H9 (cell line): ENCODE results near the gene PLCXD3. TPM values are rescaled to one million over a fixed set of nuclear protein-coding genes. Genes with fewer than 3 reads are reported as not detected.

Experiments
- DNase-seq: peaks from one replicate; pipeline ENCODE4 v3.0.0-alpha.2; 2017
- H2AFZ ChIP-seq: one replicate; pipeline ENCODE4 v1.6.1; 2013; ENCODE audit warnings: mild to moderate bottlenecking, low read length, control low read depth, moderate library complexity
- H2AK5ac ChIP-seq: 2 replicates; pipeline ENCODE4 v1.6.1; 2013; ENCODE audit warnings: low read length, control low read depth, mixed read lengths; ENCODE audit not compliant: insufficient read length
- H2BK120ac ChIP-seq: one replicate; pipeline ENCODE4 v1.6.1; 2013; ENCODE audit warnings: low read depth, mild to moderate bottlenecking, low read length, control low read depth, inconsistent platforms; ENCODE audit not compliant: poor library complexity, severe bottlenecking
- H2BK12ac ChIP-seq: 2 replicates; pipeline ENCODE4 v1.6.1; 2013; ENCODE audit warnings: low read length, control low read depth, mixed read lengths, low read depth; ENCODE audit not compliant: insufficient read length
- H2BK15ac ChIP-seq: 2 replicates; pipeline ENCODE4 v1.6.1; 2013; ENCODE audit warnings: low read depth, low read length, control low read depth
- H2BK20ac ChIP-seq: one replicate; pipeline ENCODE4 v1.6.1; 2013; ENCODE audit warnings: low read depth, mild to moderate bottlenecking, low read length, control low read depth, inconsistent platforms; ENCODE audit not compliant: poor library complexity, severe bottlenecking
- H2BK5ac ChIP-seq: 2 replicates; pipeline ENCODE4 v1.6.1; 2013; ENCODE audit warnings: low read length, control low read depth, mixed read lengths; ENCODE audit not compliant: insufficient read length
- H3K14ac ChIP-seq: 2 replicates; pipeline ENCODE4 v1.6.1; 2013; ENCODE audit warnings: low read length, control low read depth; ENCODE audit not compliant: insufficient read depth
- H3K18ac ChIP-seq: 2 replicates; pipeline ENCODE4 v1.6.1; 2013; ENCODE audit warnings: low read depth, mild to moderate bottlenecking, mixed read lengths, low read length, control low read depth; ENCODE audit not compliant: insufficient read length
- H3K23ac ChIP-seq: 2 replicates; pipeline ENCODE4 v1.6.1; 2013; ENCODE audit warnings: low read length, control low read depth, mixed read lengths, low read depth; ENCODE audit not compliant: insufficient read length
- H3K23me2 ChIP-seq: 2 replicates; pipeline ENCODE4 v1.6.1; 2013; ENCODE audit warnings: low read depth, mild to moderate bottlenecking, mixed read lengths, low read length, control low read depth; ENCODE audit not compliant: insufficient read length, poor library complexity, severe bottlenecking
- H3K27ac ChIP-seq: 2 replicates; pipeline ENCODE4 v1.5.1; 2013; ENCODE audit warnings: low read length, control low read depth, mixed read lengths, low read depth; ENCODE audit not compliant: insufficient read length
- H3K27me3 ChIP-seq: 2 replicates; pipeline ENCODE4 v1.6.1; 2013; ENCODE audit warnings: low read length, control low read depth, inconsistent platforms; ENCODE audit not compliant: insufficient read depth
- H3K4ac ChIP-seq: 2 replicates; pipeline ENCODE4 v1.6.1; 2013; ENCODE audit warnings: low read depth, mild to moderate bottlenecking, control low read depth, inconsistent platforms, low read length, moderate library complexity
- H3K4me1 ChIP-seq: 2 replicates; pipeline ENCODE4 v1.6.1; 2013; ENCODE audit warnings: low read length, control low read depth, inconsistent platforms; ENCODE audit not compliant: insufficient read depth
- H3K4me2 ChIP-seq: 2 replicates; pipeline ENCODE4 v1.6.1; 2013; ENCODE audit warnings: low read length, control low read depth, mixed read lengths; ENCODE audit not compliant: insufficient read length, insufficient read depth
- H3K56ac ChIP-seq: 2 replicates; pipeline ENCODE4 v1.6.1; 2013; ENCODE audit warnings: low read depth, mild to moderate bottlenecking, mixed read lengths, low read length, control low read depth; ENCODE audit not compliant: insufficient read length
- H3K79me1 ChIP-seq: 2 replicates; pipeline ENCODE4 v1.6.1; 2013; ENCODE audit warnings: low read depth, mild to moderate bottlenecking, moderate library complexity, low read length, control low read depth, inconsistent platforms; ENCODE audit not compliant: insufficient read depth, poor library complexity, severe bottlenecking
- H3K79me2 ChIP-seq: 2 replicates; pipeline ENCODE4 v1.6.1; 2013; ENCODE audit warnings: low read length, control low read depth, inconsistent platforms; ENCODE audit not compliant: insufficient read depth
- H3K9ac ChIP-seq: 2 replicates; pipeline ENCODE4 v1.6.1; 2013; ENCODE audit warnings: low read length, control low read depth, mixed read lengths; ENCODE audit not compliant: insufficient read length; ENCODE audit errors: extremely low read depth
- H3K9me3 ChIP-seq: one replicate; pipeline ENCODE4 v1.6.1; 2013; ENCODE audit warnings: low read depth, low read length, inconsistent platforms; ENCODE audit not compliant: control insufficient read depth
- H3T11ph ChIP-seq: one replicate; pipeline ENCODE4 v1.6.1; 2013; ENCODE audit warnings: mild to moderate bottlenecking, low read length, control low read depth, inconsistent platforms
- H4K20me1 ChIP-seq: one replicate; pipeline ENCODE4 v1.6.1; 2013; ENCODE audit not compliant: control insufficient read depth, insufficient read length, insufficient read depth
- H4K5ac ChIP-seq: 2 replicates; pipeline ENCODE4 v1.6.1; 2013; ENCODE audit warnings: low read depth, mild to moderate bottlenecking, mixed read lengths, low read length, control low read depth; ENCODE audit not compliant: insufficient read length
- H4K8ac ChIP-seq: replicated peaks from 2 replicates; pipeline ENCODE4 v1.6.1; 2013; ENCODE audit warnings: low read length, control low read depth, mixed read lengths, low read depth; ENCODE audit not compliant: insufficient read length
- H4K91ac ChIP-seq: 2 replicates; pipeline ENCODE4 v1.6.1; 2013; ENCODE audit warnings: low read depth, mild to moderate bottlenecking, moderate library complexity, mixed read lengths, low read length, control low read depth; ENCODE audit not compliant: insufficient read length
- H3K27ac Mint-ChIP-seq, 3 experiments: 2 replicates in 2 of 3; 3 replicates in 1 of 3; pipeline ENCODE4 v1.8.0; 2020 to 2021; ENCODE audit warnings: mixed read lengths in 3 of 3, mild to moderate bottlenecking in 1 of 3, moderate library complexity in 1 of 3
- H3K27me3 Mint-ChIP-seq: 2 replicates; pipeline ENCODE4 v1.8.0; 2021; ENCODE audit warnings: low read depth, mild to moderate bottlenecking, moderate library complexity, mixed read lengths
- H3K36me3 Mint-ChIP-seq, 3 experiments: 2 replicates in 2 of 3; 3 replicates in 1 of 3; pipeline ENCODE4 v1.8.0; 2020 to 2021; ENCODE audit warnings: low read depth in 3 of 3, mixed read lengths in 3 of 3; ENCODE audit not compliant: insufficient read depth in 1 of 3
- H3K4me1 Mint-ChIP-seq, 2 experiments: 2 replicates each; pipeline ENCODE4 v1.8.0; 2020; ENCODE audit warnings: mixed read lengths in 2 of 2
- H3K4me3 Mint-ChIP-seq, 2 experiments: 2 replicates in 1 of 2; 3 replicates in 1 of 2; pipeline ENCODE4 v1.8.0; 2020 to 2021; ENCODE audit warnings: mild to moderate bottlenecking in 2 of 2, mixed read lengths in 2 of 2, moderate library complexity in 1 of 2
- H3K9me3 Mint-ChIP-seq, 2 experiments: 2 replicates in 1 of 2; 3 replicates in 1 of 2; pipeline ENCODE4 v1.8.0; 2020; ENCODE audit warnings: mild to moderate bottlenecking in 2 of 2, mixed read lengths in 2 of 2, moderate library complexity in 1 of 2
- CTCF ChIP-seq: fragments of 200-600 bp; sonication (generic); conservative IDR thresholded peaks from 3 replicates; pipeline ENCODE4 v1.8.0; 2021; ENCODE audit warnings: antibody characterized with exemption, mild to moderate bottlenecking
- WGBS: extraction: QIAGEN DNeasy Blood & Tissue Kit; methylation state at CpG from one replicate; pipeline ENCODE4 v1.1.7; 2013; ENCODE audit warnings: missing lambda C conversion rate, low lambda C conversion rate, mixed read lengths; ENCODE audit not compliant: insufficient read length; ENCODE audit errors: extremely low coverage; 5-methylcytosine and 5-hydroxymethylcytosine counted together
- total RNA-seq: library from RNA; stranded (reverse); gene quantifications from 2 replicates; pipeline ENCODE4 v1.2.1, GENCODE V29; 2021

The PLCXD3 gene
- total RNA-seq, 1 experiment from 2014 or later, result not detected

GRCh38 chr5:41509399-41510175, 814 bp downstream of the PLCXD3 start:
- Histone ChIP-seq H2BK12ac (no peak overlapping the region), H3K23me2 (peaks cover 7% of the 10 kb centered on the region), H3K79me1 (no peaks in the 10 kb centered on the region), H4K5ac (no peak overlapping the region), H3K4me2 (peak overlapping the region; percentile 61), H3K4me1 (peaks cover 2% of the 10 kb centered on the region; the same call in 1 of the 2 replicates), H3K14ac (no peak overlapping the region), H2BK5ac (no peak overlapping the region), H3K9me3 (no peaks in the 10 kb centered on the region), H3K56ac (no peak overlapping the region), H3K79me2 (no peaks in the 10 kb centered on the region), H2BK120ac (no peak overlapping the region), H4K91ac (no peak overlapping the region), H3K18ac (no peak overlapping the region), H3T11ph (no peak overlapping the region), H4K8ac (no peak overlapping the region), H2BK15ac (no peak overlapping the region), H4K20me1 (no peaks in the 10 kb centered on the region), H3K4ac (no peak overlapping the region), H3K23ac (no peak overlapping the region), H2AK5ac (no peak overlapping the region), H3K27me3 (peaks cover 19% of the 10 kb centered on the region; the same call in 1 of the 2 replicates), H3K9ac (no peak overlapping the region), H2BK20ac (no peak overlapping the region), H3K27ac (no peak overlapping the region), H2AFZ (no peak overlapping the region)
- Mint-ChIP-seq H3K36me3 (no peaks in the 10 kb centered on the region; a peak in 1 of 7 replicates), H3K4me1 (peaks cover 24 to 25% of the 10 kb centered on the region in 2 experiments), H3K9me3 (no peaks in the 10 kb centered on the region), H3K4me3 (peak overlapping the region; percentile 64 to 80), H3K27me3 (peaks cover 54% of the 10 kb centered on the region), H3K27ac (0 out of 7 replicates have a peak overlapping the region, but pooled peaks of 1 of the 3 experiments have one; percentile 55)
- peak; percentile 41 for DNase-seq
- WGBS, result no CpG with 5 or more reads among the region's 35 CpGs
- no peak for TF ChIP-seq CTCF
